Measurements from ENCODE around the gene FBN1.

- TF ChIP-seq SALL2 (tag by site-specific recombination; IDR thresholded peaks at IDR 0.05; ENCODE audit: borderline replicate concordance): no peak
- no peak for TF ChIP-seq SP2 (tag by site-specific recombination; IDR thresholded peaks at IDR 0.05)
- no peak for TF ChIP-seq BCL11A (tag by site-specific recombination; IDR thresholded peaks at IDR 0.05; ENCODE audit: low read depth)
- TF ChIP-seq, protein P1, sequence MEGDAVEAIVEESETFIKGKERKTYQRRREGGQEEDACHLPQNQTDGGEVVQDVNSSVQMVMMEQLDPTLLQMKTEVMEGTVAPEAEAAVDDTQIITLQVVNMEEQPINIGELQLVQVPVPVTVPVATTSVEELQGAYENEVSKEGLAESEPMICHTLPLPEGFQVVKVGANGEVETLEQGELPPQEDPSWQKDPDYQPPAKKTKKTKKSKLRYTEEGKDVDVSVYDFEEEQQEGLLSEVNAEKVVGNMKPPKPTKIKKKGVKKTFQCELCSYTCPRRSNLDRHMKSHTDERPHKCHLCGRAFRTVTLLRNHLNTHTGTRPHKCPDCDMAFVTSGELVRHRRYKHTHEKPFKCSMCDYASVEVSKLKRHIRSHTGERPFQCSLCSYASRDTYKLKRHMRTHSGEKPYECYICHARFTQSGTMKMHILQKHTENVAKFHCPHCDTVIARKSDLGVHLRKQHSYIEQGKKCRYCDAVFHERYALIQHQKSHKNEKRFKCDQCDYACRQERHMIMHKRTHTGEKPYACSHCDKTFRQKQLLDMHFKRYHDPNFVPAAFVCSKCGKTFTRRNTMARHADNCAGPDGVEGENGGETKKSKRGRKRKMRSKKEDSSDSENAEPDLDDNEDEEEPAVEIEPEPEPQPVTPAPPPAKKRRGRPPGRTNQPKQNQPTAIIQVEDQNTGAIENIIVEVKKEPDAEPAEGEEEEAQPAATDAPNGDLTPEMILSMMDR (tag by site-specific recombination; IDR thresholded peaks at IDR 0.05): no peak
- TF ChIP-seq TCF7L2 (IDR thresholded peaks at IDR 0.05; ENCODE audit: borderline replicate concordance, low read depth, low read length): no peak
- no peak for TF ChIP-seq ZNF133 (tag by site-specific recombination; IDR thresholded peaks at IDR 0.05)
Observed at GRCh38 chr15:48560321-48561051, 85.0 kb downstream of the FBN1 start.

Measured in HEK293 (cell line).